ENCODE results near the gene KCNAB2. TPM values are rescaled to one million over a fixed set of nuclear protein-coding genes. Genes with fewer than 3 reads are reported as not detected.

KCNAB2 gene
- polyA plus RNA-seq, 1 of the 3 experiments (the other 2 are of a cell fraction), result 7.6 TPM

- TF ChIP-seq REST (IDR thresholded peaks at IDR 0.05; ENCODE audit: low read depth, low read length) (no peak), RAD21 (IDR thresholded peaks at IDR 0.05; ENCODE audit: low read length) (no peak), GABPA (IDR thresholded peaks at IDR 0.05; ENCODE audit: low read depth) (no peak), TEAD4 (IDR thresholded peaks at IDR 0.05; ENCODE audit: borderline replicate concordance, insufficient read depth) (no peak), NRF1 (IDR thresholded peaks at IDR 0.05; ENCODE audit: low read depth, low read length) (no peak), TCF12 (IDR thresholded peaks at IDR 0.05) (no peak), EP300 (IDR thresholded peaks at IDR 0.05; ENCODE audit: borderline replicate concordance in 1 of 2, low read depth in 1 of 2, low read length in 1 of 2) (no peak)
Measured at GRCh38 chr1:6011161-6011945, 34.3 kb upstream of the KCNAB2 start (continued).

- Histone ChIP-seq H3K9me3 (no peaks in the 10 kb centered on the region), H3K36me3 (replicated peaks in 1 of 2; ENCODE audit: control insufficient read depth in 1 of 2, insufficient read depth in 2 of 2, low read length in 1 of 2) (no peaks in the 10 kb centered on the region), H3K4me2 (no peak overlapping the region), H3K79me2 (ENCODE audit: insufficient read depth) (no peaks in the 10 kb centered on the region), H3K4me1 (ENCODE audit: control insufficient read depth in 1 of 2, insufficient read depth in 2 of 2, low read depth in 1 of 2, low read length in 1 of 2) (no peaks in the 10 kb centered on the region), H3K9ac (no peak overlapping the region), H2AFZ (ENCODE audit: low read depth) (no peak overlapping the region), H3K9me2 (no peaks in the 10 kb centered on the region), H3K4me3 (ENCODE audit: low read depth in 2 of 2, low read length in 1 of 2) (no peak overlapping the region), H4K20me1 (ENCODE audit: insufficient read depth) (no peaks in the 10 kb centered on the region), H3K27ac (ENCODE audit: low read depth in 2 of 2, low read length in 1 of 2) (no peak overlapping the region), H3F3A (replicated peaks; ENCODE audit: insufficient read depth) (no peaks in the 10 kb centered on the region), H3K27me3 (ENCODE audit: insufficient read depth) (no peaks in the 10 kb centered on the region)
- CTCF ChIA-PET, result interaction anchor here (1.7 to 1.8 kb wide), 2 partner anchors 10 to 22 kb away, joined by 4 read pairs; no protein-coding TSS in a partner anchor
- POLR2A ChIA-PET, result interaction anchor here (0.6 kb wide), 1 partner anchor 63 kb away, joined by 4 read pairs; no protein-coding TSS in a partner anchor
- no peak for TF ChIP-seq NRF1 (IDR thresholded peaks at IDR 0.05; ENCODE audit: low read depth, low read length)
- no peak for TF ChIP-seq RAD21 (IDR thresholded peaks at IDR 0.05; ENCODE audit: low read length)
- no peak for TF ChIP-seq CTCF (IDR thresholded peaks at IDR 0.05)
- TF ChIP-seq PBX3 (IDR thresholded peaks at IDR 0.05), result no peak
- TF ChIP-seq RFX5 (IDR thresholded peaks at IDR 0.05; ENCODE audit: low read length), result no peak
- TF ChIP-seq JUND (IDR thresholded peaks at IDR 0.05), result no peak
- no peak for TF ChIP-seq POLR2AphosphoS5 (IDR thresholded peaks at IDR 0.05; ENCODE audit: low read depth, low read length)
- WGBS (ENCODE audit: low lambda C conversion rate), result 95% methylated on average over 3 of the region's 3 CpGs
- DNase-seq, result no peak
Measured at GRCh38 chr1:6011946-6012258, 33.8 kb upstream of the KCNAB2 start.
